Spleen (tissue), 7 donors: ENCODE data around the gene TAF4.

Experiments used
- CTCF ChIP-seq, 11 experiments: fragments of 200-600 bp in 7 of 11; fragments of 450-650 bp in 4 of 11; sonication (generic) in 4 of 11; IDR thresholded peaks in 8 of 11; conservative IDR thresholded peaks in 3 of 11; 1 replicate in 7 of 11; 2 replicates in 4 of 11; pipeline versions ENCODE4 v1.4.0 to v1.8.0; 2016 to 2021; ENCODE audit warnings: antibody characterized with exemption in 11 of 11, inconsistent platforms in 4 of 11, mild to moderate bottlenecking in 1 of 11
- POLR2AphosphoS5 ChIP-seq, 3 donors: sonication (generic); formaldehyde crosslinking; IDR thresholded peaks; one replicate each; pipeline ENCODE4 v1.5.1; 2017; ENCODE audit warnings: antibody characterized with exemption in 3 of 3
- donor health status: DM: no; HTN: no; CAD: no; lungs with moderate emphysema.
- donor health status: DM: no; HTN: no; CAD: no.
- donor health status: DM: no; HTN: no; CAD: no.

DNA sequence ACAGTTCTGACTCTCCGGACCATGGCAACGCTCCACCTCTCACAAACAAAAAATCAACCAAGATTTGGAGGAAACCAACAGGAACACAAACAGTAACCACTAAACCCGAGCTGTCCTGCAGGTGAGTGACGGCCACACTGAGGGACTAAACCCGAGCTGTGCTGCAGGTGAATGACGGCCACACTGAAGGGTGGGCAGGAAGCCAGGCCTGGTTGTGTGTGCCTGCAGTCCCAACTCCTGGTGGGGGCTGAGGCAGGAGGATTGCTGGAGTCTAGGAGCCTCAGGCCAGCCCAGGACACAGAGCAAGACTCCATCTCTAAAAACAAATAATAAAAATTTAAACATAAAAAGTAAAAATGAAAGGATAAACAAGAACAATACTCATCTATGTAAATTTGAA is 80.6 kb downstream of the TAF4 start:
- TF ChIP-seq CTCF (IDR thresholded peaks at IDR 0.05 in 8 of 11, conservative IDR thresholded peaks at IDR 0.05 in 3 of 11) (no peak), POLR2AphosphoS5 (IDR thresholded peaks at IDR 0.05) (no peak)
